Stimulated activated CD8-positive, alpha-beta memory T cell treated with anti-CD3 and anti-CD28 coated beads, Interleukin-12 subunit alpha, Interleukin-12 subunit beta, amount 100 ng/mL, for 24 hours (primary cell): ENCODE data around the gene NAALADL2.

Experiments used
- DNase-seq: peaks from one replicate; pipeline ENCODE4 v3.0.0-alpha.2; 2020; ENCODE audit errors: extremely low read depth

NAALADL2 gene

GRCh38 chr3:174973465-174973864, 114.3 kb downstream of the NAALADL2 start:
- DNase-seq = no peak

GRCh38 chr3:174986685-174987084, 127.6 kb downstream of the NAALADL2 start:
- DNase-seq = no peak

- DNase-seq = no peak
Measured at GRCh38 chr3:175001091-175001490, 142.0 kb downstream of the NAALADL2 start.

GRCh38 chr3:175002732-175003143, 143.6 kb downstream of the NAALADL2 start:
- DNase-seq = no peak

DNA sequence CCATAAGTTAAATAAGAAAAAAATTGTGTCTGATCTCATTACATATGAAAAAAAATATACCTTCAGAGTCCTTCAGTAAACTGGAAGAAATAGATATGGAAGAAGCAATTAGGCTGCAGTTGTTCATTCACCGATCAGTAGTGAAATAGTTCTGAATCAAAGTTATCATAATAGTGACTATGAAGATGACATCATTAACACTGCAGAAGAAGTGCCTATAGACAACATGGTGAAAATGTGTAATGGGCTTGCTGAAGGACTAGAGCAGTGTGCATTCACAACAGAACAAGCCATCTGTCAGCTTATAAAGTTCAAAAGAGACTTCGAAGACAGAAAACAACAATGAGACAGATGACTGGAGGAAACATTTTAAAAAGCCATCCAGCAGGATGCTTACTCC, 144.5 kb downstream of the NAALADL2 start:
- DNase-seq = no peak

- DNase-seq = no peak
Measured at GRCh38 chr3:175005193-175005592, 146.1 kb downstream of the NAALADL2 start.

DNA sequence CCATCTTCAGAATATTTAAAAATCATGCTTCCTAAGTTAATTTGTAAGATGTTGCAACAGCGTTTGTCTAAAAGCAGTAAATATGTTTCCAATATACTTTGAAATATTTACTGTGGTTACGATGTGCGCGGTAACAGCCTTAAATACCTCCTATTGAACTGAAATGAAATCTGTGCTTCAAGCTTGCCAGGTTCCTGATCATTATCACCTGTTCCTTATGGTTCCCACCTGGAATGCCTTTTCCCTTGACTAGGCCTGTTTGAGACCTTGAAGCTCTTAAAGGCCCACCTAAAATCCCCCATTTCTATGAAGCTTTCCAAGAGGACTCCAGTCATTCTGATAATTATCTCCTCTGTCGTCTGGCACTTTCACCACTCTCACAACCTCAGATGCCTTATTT, 146.7 kb downstream of the NAALADL2 start:
- DNase-seq = no peak

DNA sequence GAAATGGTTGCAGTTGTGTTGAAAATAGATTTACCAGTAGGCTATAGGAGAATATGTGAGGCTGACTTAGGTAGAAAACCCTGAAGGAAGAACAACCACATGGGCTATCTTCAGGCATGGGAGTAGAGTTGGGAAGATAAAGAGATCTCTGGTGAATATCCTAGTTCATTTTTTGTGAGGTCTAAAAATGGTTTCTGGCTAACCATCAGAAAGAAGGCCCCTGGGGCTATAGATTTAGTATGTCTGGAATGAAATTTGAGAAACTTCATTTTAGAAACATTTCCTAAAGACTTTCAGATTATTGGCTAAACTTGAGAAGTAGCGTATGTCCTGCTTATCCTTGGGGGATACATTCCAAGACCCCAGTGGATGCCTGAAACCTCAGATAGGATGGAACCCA, 148.2 kb downstream of the NAALADL2 start:
- no peak for DNase-seq

GRCh38 chr3:175009295-175009694, 150.2 kb downstream of the NAALADL2 start:
- no peak for DNase-seq

GRCh38 chr3:175015056-175015635, 156.0 kb downstream of the NAALADL2 start:
- DNase-seq = no peak

- no peak for DNase-seq
Measured at GRCh38 chr3:175018946-175019727, 160.0 kb downstream of the NAALADL2 start.

GRCh38 chr3:175020101-175020500, 161.0 kb downstream of the NAALADL2 start:
- no peak for DNase-seq

- no peak for DNase-seq
Measured at GRCh38 chr3:175029828-175030227, 170.7 kb downstream of the NAALADL2 start.

- no peak for DNase-seq
Measured at GRCh38 chr3:175039875-175040274, 180.7 kb downstream of the NAALADL2 start.

- DNase-seq = no peak
Measured at GRCh38 chr3:175041369-175041768, 182.2 kb downstream of the NAALADL2 start.

DNA sequence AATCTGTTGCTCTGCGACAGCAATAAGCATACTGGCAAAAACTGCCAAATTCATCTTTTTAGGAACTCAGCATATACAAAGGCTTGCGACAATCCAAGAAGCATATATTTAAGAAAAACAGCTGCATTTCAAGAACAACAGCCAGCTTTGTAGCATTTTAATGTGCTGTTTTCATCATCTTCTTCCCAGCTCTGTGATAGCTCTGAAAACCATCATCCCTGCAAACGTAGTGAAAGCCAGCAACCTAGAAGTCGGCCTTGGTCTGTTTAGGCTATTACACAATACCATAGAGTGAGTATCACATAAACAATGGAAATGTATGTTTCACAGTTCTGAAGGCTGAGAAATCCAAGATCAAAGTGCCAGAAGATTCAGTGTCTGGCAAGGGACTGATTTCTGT, 187.5 kb downstream of the NAALADL2 start:
- no peak for DNase-seq

- no peak for DNase-seq
Measured at GRCh38 chr3:175047786-175048185, 188.7 kb downstream of the NAALADL2 start.

GRCh38 chr3:175057401-175057800, 198.3 kb downstream of the NAALADL2 start:
- no peak for DNase-seq

DNA sequence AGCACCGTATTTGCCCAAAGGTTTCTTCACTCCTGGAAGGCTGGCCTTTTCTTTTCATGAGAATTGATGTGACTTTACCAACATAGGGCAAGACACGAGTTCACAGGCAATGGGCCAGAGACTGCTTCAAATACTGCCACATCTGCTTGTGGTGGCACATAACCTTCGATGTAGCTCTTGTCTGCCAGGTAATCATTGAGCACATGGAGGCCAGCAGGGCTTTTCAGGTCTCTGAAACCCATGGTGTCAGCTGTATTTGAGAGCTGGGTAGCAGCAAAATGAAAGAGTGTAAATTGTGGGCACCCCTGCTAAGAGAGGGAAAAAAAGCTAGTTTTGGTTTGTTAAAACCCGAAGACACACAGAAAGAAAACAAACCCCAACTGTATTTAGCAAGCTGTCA, 200.7 kb downstream of the NAALADL2 start:
- no peak for DNase-seq

DNA sequence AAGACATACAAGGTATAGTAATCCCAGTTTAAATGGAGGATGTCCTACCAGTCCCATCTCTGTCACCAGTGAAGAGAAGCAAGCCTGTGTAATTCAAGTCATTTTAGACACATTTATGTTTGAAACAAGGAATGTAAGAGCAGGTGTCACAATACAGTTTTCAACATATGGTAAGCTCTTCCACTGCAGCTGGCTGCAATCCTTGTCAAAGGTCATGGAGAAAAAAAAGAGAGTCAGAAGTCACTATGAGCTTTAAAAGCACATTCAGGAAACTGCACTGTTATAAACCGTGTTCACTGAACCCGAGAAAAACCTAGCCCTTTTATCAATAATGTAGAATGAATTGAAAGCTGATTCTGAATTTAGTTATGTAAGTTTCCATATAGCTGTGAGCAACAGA, 206.4 kb downstream of the NAALADL2 start:
- no peak for DNase-seq

DNA sequence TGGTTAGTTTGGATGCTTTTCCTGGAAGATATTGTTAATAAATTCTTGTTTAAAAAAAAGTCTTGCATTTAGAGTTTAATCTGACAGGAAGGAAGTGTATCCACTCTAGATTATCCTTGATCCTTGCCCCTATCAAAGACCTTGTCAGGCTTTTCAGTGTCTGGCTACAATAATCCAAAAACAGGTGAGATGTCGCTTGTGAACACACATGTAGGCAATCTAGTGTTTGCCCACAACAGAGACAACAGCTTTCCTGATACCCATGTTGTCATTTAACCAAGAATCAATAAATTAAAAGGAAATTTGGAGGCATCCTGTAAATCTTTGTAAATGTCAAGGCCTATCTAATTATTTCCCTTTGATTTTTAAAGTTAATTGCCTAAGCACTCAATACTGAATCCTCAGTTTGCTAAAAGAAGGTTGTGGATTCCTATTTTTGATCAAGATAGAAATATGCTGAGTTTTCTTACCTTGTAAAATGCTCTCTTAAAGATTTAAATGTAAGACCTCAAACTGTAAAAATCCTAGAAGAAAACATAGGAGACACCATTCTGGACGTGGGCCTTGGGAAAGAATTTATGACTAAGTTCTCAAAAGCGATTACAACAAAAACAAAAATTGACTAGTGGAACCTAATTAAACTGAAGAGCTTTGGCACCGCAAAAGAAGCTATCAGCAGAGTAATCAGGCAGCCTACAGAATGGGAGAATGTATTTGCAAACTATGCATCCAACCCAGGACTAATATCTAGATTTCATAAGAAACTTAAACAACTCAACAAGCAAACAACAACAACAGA, 207.7 kb downstream of the NAALADL2 start:
- DNase-seq = no peak

DNA sequence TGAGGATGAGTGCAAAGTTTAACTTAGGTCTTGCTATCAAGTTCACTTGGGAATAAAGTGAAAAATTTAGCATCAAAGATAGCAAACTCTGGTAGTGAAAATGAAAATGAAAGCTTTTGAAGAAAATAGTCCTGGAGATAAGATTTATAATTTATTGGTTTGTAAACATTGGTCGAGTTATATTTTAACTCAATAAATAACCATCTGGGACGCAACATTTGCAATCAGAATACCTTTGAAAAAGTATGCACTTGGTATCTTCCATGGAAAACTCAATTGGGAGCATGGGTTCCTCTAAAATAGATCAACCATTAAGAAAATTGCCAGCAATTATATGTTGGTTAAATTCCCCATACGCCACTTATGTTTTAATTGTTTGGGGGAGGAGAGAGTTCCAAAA, 209.5 kb downstream of the NAALADL2 start:
- DNase-seq = no peak

GRCh38 chr3:175070946-175071345, 211.8 kb downstream of the NAALADL2 start:
- no peak for DNase-seq
